Subcutaneous adipose tissue (tissue), 4 donors: ENCODE results near the gene ZFAND5. TPM values are rescaled to one million over a fixed set of nuclear protein-coding genes. Genes with fewer than 3 reads are reported as not detected.

Experiments
- CTCF ChIP-seq: fragments of 450-650 bp; IDR thresholded peaks from one replicate; pipeline ENCODE4 v1.5.1; 2016; ENCODE audit warnings: low read depth, mild to moderate bottlenecking, control low read depth, antibody characterized with exemption, moderate library complexity
- total RNA-seq, 4 donors: library from RNA; depleted of rRNA; stranded (reverse); fragments of >200 nt; gene quantifications; one replicate each; pipeline ENCODE4 v1.1.0, GENCODE V29; 2016

ZFAND5 gene
- total RNA-seq, 4 donors from 2014 or later = 685 to 1,221 (median 791) TPM

- no peak for TF ChIP-seq CTCF
Observed at GRCh38 chr9:72306761-72307160, 58.2 kb downstream of the ZFAND5 start.

GRCh38 chr9:72305707-72306106 is 59.3 kb downstream of the ZFAND5 start:
- no peak for TF ChIP-seq CTCF

GRCh38 chr9:72305102-72305546 is 59.9 kb downstream of the ZFAND5 start:
- TF ChIP-seq CTCF = no peak

GRCh38 chr9:72304538-72304937 is 60.5 kb downstream of the ZFAND5 start:
- no peak for TF ChIP-seq CTCF

Other genes with a start within 250 kb of the ZFAND5 start
- gene GDA, start 215.8 kb downstream of the ZFAND5 start, total RNA-seq = under 1 TPM in 2 of 4 donors, not detected in 2; 0.49 to 0.66 TPM
- 1 to 10 TPM in 1 of 4 donors, under 1 TPM in 1, not detected in 2; 0.17 to 3.6 TPM for gene TMC1, start 156.4 kb upstream of the ZFAND5 start, total RNA-seq